ENCODE results near the gene TBC1D14.

The TBC1D14 gene

DNA sequence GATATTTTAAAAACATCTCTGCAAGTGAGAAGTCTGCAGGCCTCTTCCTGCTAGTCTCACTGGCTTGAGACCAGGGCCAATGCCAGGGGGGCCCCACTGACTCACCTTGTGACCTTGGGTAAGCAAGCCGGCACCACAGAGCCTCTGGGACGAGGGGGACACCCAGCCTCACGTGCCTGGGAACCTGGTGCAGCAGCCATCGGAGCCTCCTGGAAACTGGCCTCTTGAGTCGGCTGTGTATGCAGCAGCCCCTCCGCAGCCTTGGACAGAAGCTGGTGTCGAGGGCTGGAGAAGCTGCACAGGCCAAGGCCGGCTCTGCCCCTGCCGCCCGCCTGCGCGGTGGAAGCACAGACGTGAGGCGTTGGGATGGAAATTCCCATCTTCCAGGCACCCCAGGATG, 142.3 kb downstream of the TBC1D14 start:
- TF ChIP-seq CTCF (conservative IDR thresholded peaks at IDR 0.05) = no peak

DNA sequence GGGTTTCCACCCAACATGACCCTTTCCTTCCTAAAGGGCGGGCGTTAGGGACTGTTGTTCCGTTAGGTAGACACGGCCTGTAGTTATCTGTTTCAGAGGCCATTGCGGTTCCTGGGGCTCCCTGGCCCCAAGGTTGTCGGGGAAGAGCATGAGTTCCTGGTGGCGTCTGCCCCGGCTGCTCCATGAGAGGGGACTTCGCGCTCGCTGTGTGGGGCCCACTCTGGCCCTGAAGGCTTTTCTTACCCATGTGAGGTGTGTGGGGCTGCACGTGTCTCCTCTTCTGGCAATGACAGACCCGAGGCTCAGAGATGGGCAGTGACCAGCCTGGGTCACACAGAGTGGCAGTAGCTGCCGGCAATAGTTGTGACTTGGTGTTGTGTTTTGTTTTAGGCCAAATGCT, 142.7 kb downstream of the TBC1D14 start:
- TF ChIP-seq CTCF (conservative IDR thresholded peaks at IDR 0.05) = no peak
- H3K27ac ChIP-seq = peak overlapping the region; percentile 81; the same call in 1 of the 2 replicates

More for the DNA sequence above, 142.3 kb downstream of the TBC1D14 start:
- H3K27ac ChIP-seq = peak overlapping the region; percentile 81

GRCh38 chr4:7052923-7053715, 143.5 kb downstream of the TBC1D14 start:
- no peak for TF ChIP-seq CTCF (conservative IDR thresholded peaks at IDR 0.05)
- peak overlapping the region; percentile 81; the same call in 1 of the 2 replicates for H3K27ac ChIP-seq

- H3K27ac ChIP-seq = no peak overlapping the region
Measured at GRCh38 chr4:7054106-7054880, 144.7 kb downstream of the TBC1D14 start.

DNA sequence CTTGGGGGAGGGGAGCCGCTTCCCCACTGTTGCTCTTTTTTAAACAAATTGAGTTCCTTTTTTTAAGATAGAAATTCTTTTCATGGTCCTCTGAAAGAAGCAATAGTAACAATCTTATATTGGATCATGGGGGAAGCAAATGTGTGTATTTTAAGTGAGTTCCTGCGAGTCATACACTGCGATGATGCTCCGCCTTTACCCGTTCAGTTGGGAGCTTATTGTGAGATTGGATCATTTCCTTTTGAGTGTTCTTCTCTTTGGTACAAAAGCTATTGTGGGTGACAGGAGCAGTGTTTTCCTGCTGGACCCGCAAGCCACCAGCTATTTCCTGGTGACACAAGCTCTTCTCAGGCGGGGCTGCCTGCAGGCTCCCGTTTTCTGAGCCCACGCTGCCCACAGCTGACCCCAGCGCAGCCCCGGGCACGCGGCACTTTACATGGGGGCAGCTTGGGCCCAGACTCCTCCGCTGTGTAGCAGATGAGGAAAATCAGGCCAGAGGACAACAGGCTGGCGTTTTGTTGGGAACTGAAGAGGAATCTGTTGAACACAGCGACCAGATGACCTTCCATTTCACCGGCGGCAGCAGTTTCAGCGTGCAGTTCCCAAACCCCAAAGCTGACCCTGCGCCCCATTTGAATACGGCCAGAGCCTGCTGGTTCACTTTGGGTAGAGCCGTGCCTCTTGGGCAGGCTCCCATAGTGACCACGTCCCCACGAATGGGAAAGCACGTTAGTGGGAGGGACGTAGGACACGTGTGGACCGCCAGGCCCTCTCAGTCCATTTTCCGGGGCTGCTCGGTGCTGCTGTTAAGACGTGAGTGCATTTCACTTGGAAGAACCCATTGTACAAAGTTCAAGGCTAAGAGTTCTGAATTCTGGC, 145.7 kb downstream of the TBC1D14 start:
- no peak for TF ChIP-seq CTCF (conservative IDR thresholded peaks at IDR 0.05)
- no peak overlapping the region for H3K27ac ChIP-seq

More at GRCh38 chr4:7054106-7054880, 144.7 kb downstream of the TBC1D14 start:
- TF ChIP-seq CTCF (conservative IDR thresholded peaks at IDR 0.05) = no peak

- H3K27ac ChIP-seq = no peak overlapping the region
- TF ChIP-seq CTCF (conservative IDR thresholded peaks at IDR 0.05) = no peak
Measured at GRCh38 chr4:7055990-7056325, 146.3 kb downstream of the TBC1D14 start.

GRCh38 chr4:7058792-7059191, 149.2 kb downstream of the TBC1D14 start:
- H3K27ac ChIP-seq = no peak overlapping the region
- no peak for TF ChIP-seq CTCF (conservative IDR thresholded peaks at IDR 0.05)

Data from VCaP (cell line).